Karpas-422 (cell line): ENCODE data around the gene MAGEF1. TPM values are rescaled to one million over a fixed set of nuclear protein-coding genes. Genes with fewer than 3 reads are reported as not detected.

Experiments
- DNase-seq: peaks from one replicate; pipeline ENCODE4 v3.0.0-alpha.2; 2015
- H2AFZ ChIP-seq: fragments of 200-600 bp; sonication (generic); 2 replicates; pipeline ENCODE4 v1.6.1; 2014; ENCODE audit warnings: antibody characterized with exemption, low read length, mixed read lengths
- H3K27ac ChIP-seq: fragments of 200-600 bp; sonication (generic); 2 replicates; pipeline ENCODE4 v1.5.1; 2014; ENCODE audit warnings: mild to moderate bottlenecking, low read length, moderate library complexity
- H3K27me3 ChIP-seq: fragments of 200-600 bp; sonication (generic); 2 replicates; pipeline ENCODE4 v1.6.1; 2014; ENCODE audit warnings: low read length, mixed read lengths
- H3K36me3 ChIP-seq: fragments of 200-600 bp; sonication (generic); 2 replicates; pipeline ENCODE4 v1.6.1; 2014; ENCODE audit warnings: low read length, mixed read lengths; ENCODE audit not compliant: insufficient read depth
- H3K4me1 ChIP-seq: fragments of 200-600 bp; sonication (generic); 2 replicates; pipeline ENCODE4 v1.6.1; 2014; ENCODE audit warnings: mild to moderate bottlenecking, low read length, mixed read lengths
- H3K4me2 ChIP-seq: fragments of 200-600 bp; sonication (generic); 2 replicates; pipeline ENCODE4 v1.6.1; 2014; ENCODE audit warnings: low read length, low read depth, mild to moderate bottlenecking; ENCODE audit not compliant: poor library complexity, severe bottlenecking
- H3K4me3 ChIP-seq: fragments of 200-600 bp; sonication (generic); 2 replicates; pipeline ENCODE4 v1.5.1; 2014; ENCODE audit warnings: mild to moderate bottlenecking, antibody characterized with exemption, low read length, mixed read lengths
- H3K79me2 ChIP-seq: fragments of 200-600 bp; sonication (generic); 2 replicates; pipeline ENCODE4 v1.6.1; 2014; ENCODE audit warnings: mild to moderate bottlenecking, low read length, mixed read lengths
- H3K9ac ChIP-seq: fragments of 200-600 bp; sonication (generic); 2 replicates; pipeline ENCODE4 v1.6.0; 2014; ENCODE audit warnings: low read length
- H3K9me2 ChIP-seq: fragments of 200-600 bp; sonication (generic), shearing (Covaris generic); replicated peaks from 2 replicates; pipeline ENCODE4 v1.6.0; 2014; ENCODE audit warnings: mild to moderate bottlenecking, low read length, moderate library complexity; ENCODE audit not compliant: insufficient read depth
- H3K9me3 ChIP-seq: fragments of 300-700, 200-600 bp; sonication (generic); 2 replicates; pipeline ENCODE4 v1.6.1; 2014; ENCODE audit warnings: low read length, mixed read lengths
- H4K20me1 ChIP-seq: fragments of 200-600 bp; sonication (generic); 2 replicates; pipeline ENCODE4 v1.6.1; 2014; ENCODE audit warnings: mild to moderate bottlenecking, antibody characterized with exemption, low read length, low read depth; ENCODE audit not compliant: insufficient read depth
- total RNA-seq: library from RNA; depleted of rRNA; stranded (reverse); fragments of >200 nt; shearing (Covaris generic); gene quantifications from 2 replicates; pipeline ENCODE4 v1.2.3, GENCODE V29; 2014; ENCODE audit warnings: low replicate concordance; rRNA removed

MAGEF1 gene
- total RNA-seq = 50.8 and 123 TPM in 2 replicates

- DNase-seq = peak; percentile 97
Observed at GRCh38 chr3:184711493-184712247, at the start of gene MAGEF1. Gene MAGEF1, minus strand, starts transcription at chr3:184712064. Its CDS starts 243 bp downstream, at chr3:184711821.

GRCh38 chr3:184761075-184761841 lies 49.4 kb upstream of the MAGEF1 start:
- no peak overlapping the region for H3K4me3 ChIP-seq
- peak; percentile 74 for DNase-seq
- no peaks in the 10 kb centered on the region for H3K9me2 ChIP-seq
- peaks cover 57% of the 10 kb centered on the region for H3K4me1 ChIP-seq
- H3K27ac ChIP-seq = peak overlapping the region; percentile 9
- no peaks in the 10 kb centered on the region for H4K20me1 ChIP-seq
- peak overlapping the region; percentile 45 for H3K4me2 ChIP-seq
- H2AFZ ChIP-seq = peak overlapping the region; percentile 18; the same call in 1 of the 2 replicates
- H3K36me3 ChIP-seq = no peaks in the 10 kb centered on the region
- no peaks in the 10 kb centered on the region for H3K9me3 ChIP-seq
- peak overlapping the region; percentile 36 for H3K9ac ChIP-seq
- H3K27me3 ChIP-seq = no peaks in the 10 kb centered on the region
- no peaks in the 10 kb centered on the region for H3K79me2 ChIP-seq

More at GRCh38 chr3:184711493-184712247, at the start of gene MAGEF1:
- H3K79me2 ChIP-seq = peaks cover 16% of the 10 kb centered on the region
- peaks cover 16% of the 10 kb centered on the region for H4K20me1 ChIP-seq
- peak within 1 kb of the TSS; percentile 83 for H3K27ac ChIP-seq
- peak within 1 kb of the TSS; percentile 91 for H3K4me2 ChIP-seq
- peaks cover 35% of the 10 kb centered on the region for H3K4me1 ChIP-seq
- H3K27me3 ChIP-seq = no peaks in the 10 kb centered on the region
- no peaks in the 10 kb centered on the region for H3K9me3 ChIP-seq
- peak within 1 kb of the TSS; percentile 90 for H3K9ac ChIP-seq
- peaks cover 17% of the 10 kb centered on the region for H3K36me3 ChIP-seq
- peak within 1 kb of the TSS; percentile 77 for H3K4me3 ChIP-seq
- peak within 1 kb of the TSS; percentile 90 for H2AFZ ChIP-seq
- H3K9me2 ChIP-seq = no peaks in the 10 kb centered on the region

GRCh38 chr3:184760337-184761074 lies 48.6 kb upstream of the MAGEF1 start:
- H3K36me3 ChIP-seq = no peaks in the 10 kb centered on the region
- peak overlapping the region; percentile 18; the same call in 1 of the 2 replicates for H2AFZ ChIP-seq
- H3K27ac ChIP-seq = peak overlapping the region; percentile 9
- H3K4me2 ChIP-seq = peak overlapping the region; percentile 45
- no peaks in the 10 kb centered on the region for H3K9me2 ChIP-seq
- H3K4me1 ChIP-seq = peaks cover 57% of the 10 kb centered on the region
- H3K9ac ChIP-seq = peak overlapping the region; percentile 36
- H3K4me3 ChIP-seq = no peak overlapping the region
- no peaks in the 10 kb centered on the region for H4K20me1 ChIP-seq
- no peaks in the 10 kb centered on the region for H3K27me3 ChIP-seq
- DNase-seq = no peak
- H3K79me2 ChIP-seq = no peaks in the 10 kb centered on the region
- no peaks in the 10 kb centered on the region for H3K9me3 ChIP-seq

- no peaks in the 10 kb centered on the region for H3K79me2 ChIP-seq
- no peaks in the 10 kb centered on the region for H3K9me3 ChIP-seq
- H3K9me2 ChIP-seq = no peaks in the 10 kb centered on the region
- no peaks in the 10 kb centered on the region for H3K36me3 ChIP-seq
- no peak overlapping the region for H3K27ac ChIP-seq
- H3K4me1 ChIP-seq = peaks cover 55% of the 10 kb centered on the region
- DNase-seq = no peak
- no peaks in the 10 kb centered on the region for H3K27me3 ChIP-seq
- H4K20me1 ChIP-seq = no peaks in the 10 kb centered on the region
- no peak overlapping the region for H3K4me3 ChIP-seq
- H2AFZ ChIP-seq = no peak overlapping the region
- H3K4me2 ChIP-seq = no peak overlapping the region
- no peak overlapping the region for H3K9ac ChIP-seq
Observed at GRCh38 chr3:184759666-184760200, 47.9 kb upstream of the MAGEF1 start.

GRCh38 chr3:184758056-184758455 lies 46.2 kb upstream of the MAGEF1 start:
- Histone ChIP-seq H3K4me1 (peaks cover 51% of the 10 kb centered on the region), H3K36me3 (no peaks in the 10 kb centered on the region), H3K79me2 (no peaks in the 10 kb centered on the region), H3K27ac (no peak overlapping the region), H3K27me3 (no peaks in the 10 kb centered on the region), H2AFZ (no peak overlapping the region), H3K4me3 (no peak overlapping the region), H3K9ac (no peak overlapping the region), H4K20me1 (no peaks in the 10 kb centered on the region), H3K9me2 (no peaks in the 10 kb centered on the region), H3K4me2 (no peak overlapping the region), H3K9me3 (no peaks in the 10 kb centered on the region)
- no peak for DNase-seq

GRCh38 chr3:184757022-184757651 lies 45.3 kb upstream of the MAGEF1 start:
- Histone ChIP-seq H3K4me1 (peaks cover 54% of the 10 kb centered on the region), H3K9ac (peak overlapping the region; percentile 76), H3K4me2 (peak overlapping the region; percentile 78), H3K36me3 (no peaks in the 10 kb centered on the region), H3K4me3 (peak overlapping the region; percentile 58), H3K9me2 (no peaks in the 10 kb centered on the region), H3K9me3 (no peaks in the 10 kb centered on the region), H2AFZ (peak overlapping the region; percentile 64; the same call in 1 of the 2 replicates), H3K27me3 (no peaks in the 10 kb centered on the region; the same call in 1 of the 2 replicates), H3K79me2 (no peaks in the 10 kb centered on the region), H4K20me1 (no peaks in the 10 kb centered on the region), H3K27ac (peak overlapping the region; percentile 94)
- peak; percentile 77 for DNase-seq

- H3K36me3 ChIP-seq = no peaks in the 10 kb centered on the region
- H3K9me2 ChIP-seq = no peaks in the 10 kb centered on the region
- peak overlapping the region; percentile 76 for H3K9ac ChIP-seq
- peaks cover 47% of the 10 kb centered on the region for H3K4me1 ChIP-seq
- H2AFZ ChIP-seq = 0 out of 2 replicates have a peak overlapping the region, but pooled peaks have one; percentile 64
- no peaks in the 10 kb centered on the region for H3K9me3 ChIP-seq
- H3K27ac ChIP-seq = peak overlapping the region; percentile 94
- H3K4me3 ChIP-seq = peak overlapping the region; percentile 58
- DNase-seq = peak; percentile 99
- H3K27me3 ChIP-seq = no peaks in the 10 kb centered on the region; the same call in 1 of the 2 replicates
- H3K79me2 ChIP-seq = no peaks in the 10 kb centered on the region
- no peaks in the 10 kb centered on the region for H4K20me1 ChIP-seq
- peak overlapping the region; percentile 78 for H3K4me2 ChIP-seq
Observed at GRCh38 chr3:184756151-184757021, 44.5 kb upstream of the MAGEF1 start.
